ENCODE measurements around the gene MTHFD1.

MTHFD1 gene

DNA sequence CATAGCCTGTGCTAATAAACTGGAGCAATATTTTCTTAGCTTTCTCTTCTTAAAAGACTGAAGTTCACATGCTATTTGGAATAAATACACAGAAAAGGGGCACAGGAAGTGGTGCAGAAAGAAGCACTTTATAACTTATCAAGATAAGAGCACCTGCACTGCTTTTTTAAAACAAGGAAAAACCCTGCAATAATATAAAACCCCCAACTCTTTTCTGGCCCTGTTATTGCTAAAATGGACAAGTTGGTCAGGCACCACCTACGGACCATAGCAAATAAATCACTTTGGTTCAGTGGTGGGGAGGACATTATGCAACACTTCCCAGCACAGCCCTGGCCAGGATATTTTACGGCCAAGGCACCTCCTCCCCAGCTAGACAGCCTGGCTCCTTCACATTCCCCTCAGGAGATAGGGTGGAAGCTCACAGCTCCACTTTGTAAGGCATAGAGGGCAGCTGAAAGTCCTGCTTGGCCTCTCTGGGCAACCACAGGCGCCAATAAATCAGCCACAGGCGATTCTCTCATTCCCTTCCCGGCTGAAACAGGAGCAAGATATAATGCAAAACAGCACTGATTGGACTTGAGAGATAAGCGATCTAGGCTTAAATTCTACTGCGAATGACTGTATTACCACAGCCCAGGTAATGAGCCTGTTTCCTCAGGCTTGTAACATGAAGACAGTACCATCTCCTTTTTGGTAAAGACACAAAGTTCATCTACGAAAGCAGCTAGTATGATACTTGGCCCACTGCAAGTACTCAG is 113.4 kb downstream of the MTHFD1 start:
- DNase-seq, result peak; percentile 7

DNA sequence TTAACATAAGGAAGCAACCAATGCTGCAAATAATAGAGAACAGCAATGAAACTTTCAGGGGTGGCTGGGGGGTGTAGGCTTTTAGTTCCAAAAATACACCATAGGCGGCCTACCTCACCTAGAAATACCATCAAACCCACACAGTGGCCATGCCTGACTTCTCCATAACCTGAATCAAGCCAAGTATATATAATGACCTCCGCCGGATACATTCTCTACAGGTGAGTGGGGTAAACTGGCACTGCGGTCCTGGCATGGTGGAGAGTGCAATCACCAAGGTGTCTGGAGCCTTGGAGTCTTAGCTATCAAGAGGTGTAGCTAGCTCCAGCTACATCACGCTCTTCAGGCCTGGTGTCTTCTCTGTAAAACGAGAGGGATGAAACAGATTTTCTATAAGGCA is 114.3 kb downstream of the MTHFD1 start:
- no peak for DNase-seq

DNA sequence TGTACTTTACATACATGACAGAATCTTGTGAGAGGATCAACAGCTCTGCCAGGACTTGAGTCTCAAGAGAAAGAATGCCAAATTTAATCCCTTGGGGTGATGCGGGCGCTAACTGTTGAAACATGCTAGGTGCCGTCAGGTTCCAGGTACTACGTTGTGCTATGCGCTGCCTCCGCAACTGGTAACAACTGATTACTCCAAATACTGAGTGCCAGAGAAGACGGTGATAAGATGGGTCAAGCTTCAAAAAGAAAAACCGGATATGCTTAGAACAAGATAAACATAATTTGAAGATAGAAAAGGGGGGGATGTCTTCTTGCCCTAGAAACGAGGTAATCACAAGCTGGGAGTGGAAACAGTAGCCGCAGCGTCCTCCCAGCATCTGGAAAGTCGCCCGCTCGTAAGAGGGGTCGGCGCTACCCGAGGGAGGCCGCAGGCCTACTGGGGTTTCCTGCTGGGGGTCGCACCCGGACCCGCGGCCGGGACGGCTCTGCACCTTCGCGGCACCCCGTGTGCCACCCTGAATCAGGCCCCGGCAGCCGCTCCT is 114.8 kb downstream of the MTHFD1 start:
- DNase-seq, result peak; percentile 44

DNA sequence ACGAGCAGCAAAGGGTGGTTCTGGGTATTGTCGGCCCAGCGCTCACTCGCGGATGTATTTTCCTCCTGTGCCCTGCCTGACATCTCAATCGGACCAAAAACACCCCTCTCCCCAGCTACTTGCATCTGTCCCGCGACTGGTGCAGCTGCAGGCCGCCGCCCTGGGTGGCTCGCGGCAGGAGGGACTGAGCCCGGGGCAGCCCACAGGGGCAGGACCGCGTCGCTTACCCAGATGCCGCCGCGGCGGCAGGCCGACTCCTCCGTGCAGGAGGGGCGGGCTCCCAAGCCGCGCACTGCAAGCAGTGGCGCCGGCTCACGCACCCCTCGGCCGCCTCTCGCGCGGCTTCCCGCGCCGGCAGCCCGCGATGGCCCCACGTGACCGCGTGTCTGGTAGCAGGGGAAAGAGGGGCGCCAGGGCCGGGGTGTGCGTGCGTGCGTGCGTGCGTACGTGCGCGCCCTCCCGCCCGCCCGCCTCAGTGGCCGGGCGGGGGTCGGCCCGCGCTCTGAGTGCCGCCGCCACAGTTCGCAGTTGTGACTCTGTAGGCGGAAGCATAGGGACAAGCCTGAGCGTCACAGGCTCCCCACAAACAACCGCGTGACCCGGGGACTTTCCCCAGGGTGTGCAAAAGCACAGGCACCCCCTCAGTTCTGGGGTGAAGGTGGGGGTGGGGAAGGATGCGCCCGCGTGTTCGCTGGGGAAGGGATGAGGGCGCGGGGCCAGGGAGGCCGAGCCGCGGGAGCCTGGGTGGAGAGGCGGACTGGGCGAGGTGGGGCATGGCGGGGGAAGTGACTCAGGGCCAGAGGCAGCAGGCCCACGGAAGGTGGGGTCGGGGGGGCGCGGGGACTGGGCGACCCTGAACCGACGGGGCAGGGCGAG is 115.5 kb downstream of the MTHFD1 start, which contains the start of gene ZBTB25:
ZBTB25 (minus strand) TSS at position 405 of the 876 bp plus-strand sequence. CDS start 13,305 bp downstream, outside the sequence.
- peak; percentile 90 for DNase-seq

DNA sequence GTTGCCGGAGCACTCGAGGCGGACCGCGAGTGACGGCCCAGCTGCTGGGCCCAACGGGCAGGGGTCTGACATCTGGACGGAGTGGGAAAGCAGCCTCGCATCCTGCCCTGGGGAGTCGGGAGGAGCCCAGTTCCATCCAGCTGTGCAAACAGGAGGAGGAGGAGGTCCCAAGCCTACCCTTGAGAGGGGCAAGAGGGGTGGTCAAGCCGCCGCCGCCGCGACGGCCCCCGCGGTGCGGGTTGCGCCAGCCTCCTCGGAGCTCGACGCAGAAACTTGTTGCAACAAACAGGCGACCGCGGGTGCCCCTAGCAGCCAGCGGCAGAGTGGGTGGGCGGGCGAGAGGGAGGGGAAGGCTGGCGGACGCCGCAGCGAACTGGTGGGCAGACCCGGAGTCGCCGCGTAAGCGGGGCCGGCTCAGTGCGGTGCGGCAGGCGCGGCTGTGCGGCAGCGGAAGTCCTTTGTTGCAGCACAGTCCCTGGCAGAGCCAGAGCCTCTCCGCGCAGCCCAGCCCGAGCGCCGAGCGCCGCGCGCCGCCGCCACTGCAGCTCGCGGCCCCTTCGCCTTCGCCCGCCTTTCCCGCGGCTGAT is 116.2 kb downstream of the MTHFD1 start, which contains the start of gene ZBTB1:
ZBTB1 (plus strand) TSS at position 461 of the 587 bp plus-strand sequence. CDS start 16,735 bp downstream, outside the sequence.
- peak; percentile 80 for DNase-seq

DNA sequence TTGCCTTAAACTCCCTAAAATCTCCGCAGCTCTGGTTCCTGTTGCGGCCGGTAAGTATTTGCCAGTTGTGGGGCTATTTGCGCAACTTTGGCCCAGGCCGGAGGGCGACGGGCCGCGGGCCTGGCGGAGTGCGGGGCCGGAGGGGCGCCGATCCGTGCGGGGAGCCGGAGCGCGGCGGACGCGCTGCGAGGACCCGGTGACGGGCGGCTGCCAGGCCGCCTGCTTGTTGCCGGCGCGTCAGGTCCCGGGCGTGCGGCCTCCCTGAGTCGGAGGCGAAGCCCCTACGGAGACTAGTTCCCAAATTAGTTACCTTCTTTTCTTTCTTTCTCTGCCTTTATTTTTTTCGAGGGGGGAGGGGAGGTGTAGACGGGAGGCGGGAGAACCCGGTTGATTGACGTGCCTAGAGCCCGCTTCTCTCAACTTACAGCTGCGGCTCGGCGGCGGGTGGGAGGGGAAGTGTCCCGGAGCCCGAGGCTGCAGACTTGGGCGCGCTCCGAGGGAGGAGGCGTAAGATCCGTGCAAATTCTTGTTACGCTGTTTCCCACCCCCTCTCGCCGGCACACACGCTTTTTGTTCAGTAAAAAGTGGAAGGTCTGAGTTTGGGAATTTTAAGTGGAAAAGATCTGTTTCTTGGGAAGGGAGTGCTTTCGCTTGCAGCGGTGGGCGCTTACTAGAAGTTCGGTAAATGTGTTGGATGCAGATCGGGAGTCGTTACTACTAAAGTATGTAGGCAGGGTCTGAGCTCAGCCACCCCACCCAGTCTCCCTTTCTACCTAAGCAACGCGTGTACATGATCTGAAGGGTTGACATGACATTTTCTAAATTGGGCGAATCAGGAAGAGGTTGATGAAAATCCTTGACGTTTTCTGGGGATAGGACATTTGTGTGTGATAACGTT is 117.0 kb downstream of the MTHFD1 start:
- peak; percentile 91 for DNase-seq

DNA sequence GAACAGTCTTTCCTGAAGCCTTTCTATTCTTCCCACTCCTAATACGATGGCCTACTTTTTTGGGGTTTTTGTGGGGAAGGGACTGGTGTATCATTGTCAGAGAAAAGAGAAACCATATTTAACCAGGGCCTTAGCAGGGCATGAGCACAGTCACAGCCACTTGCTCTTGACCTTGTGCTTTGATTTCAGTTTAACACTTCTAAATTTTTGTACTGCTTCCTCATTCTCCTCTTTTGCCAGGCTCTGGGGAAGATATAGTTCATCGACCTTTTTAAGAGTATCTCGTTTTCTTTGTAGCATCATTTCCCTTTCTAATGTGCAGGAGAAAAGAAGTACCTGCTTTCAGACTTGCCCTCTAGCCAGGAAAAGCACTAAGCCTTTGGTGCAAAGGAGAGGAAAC is 118.6 kb downstream of the MTHFD1 start:
- no peak for DNase-seq

DNA sequence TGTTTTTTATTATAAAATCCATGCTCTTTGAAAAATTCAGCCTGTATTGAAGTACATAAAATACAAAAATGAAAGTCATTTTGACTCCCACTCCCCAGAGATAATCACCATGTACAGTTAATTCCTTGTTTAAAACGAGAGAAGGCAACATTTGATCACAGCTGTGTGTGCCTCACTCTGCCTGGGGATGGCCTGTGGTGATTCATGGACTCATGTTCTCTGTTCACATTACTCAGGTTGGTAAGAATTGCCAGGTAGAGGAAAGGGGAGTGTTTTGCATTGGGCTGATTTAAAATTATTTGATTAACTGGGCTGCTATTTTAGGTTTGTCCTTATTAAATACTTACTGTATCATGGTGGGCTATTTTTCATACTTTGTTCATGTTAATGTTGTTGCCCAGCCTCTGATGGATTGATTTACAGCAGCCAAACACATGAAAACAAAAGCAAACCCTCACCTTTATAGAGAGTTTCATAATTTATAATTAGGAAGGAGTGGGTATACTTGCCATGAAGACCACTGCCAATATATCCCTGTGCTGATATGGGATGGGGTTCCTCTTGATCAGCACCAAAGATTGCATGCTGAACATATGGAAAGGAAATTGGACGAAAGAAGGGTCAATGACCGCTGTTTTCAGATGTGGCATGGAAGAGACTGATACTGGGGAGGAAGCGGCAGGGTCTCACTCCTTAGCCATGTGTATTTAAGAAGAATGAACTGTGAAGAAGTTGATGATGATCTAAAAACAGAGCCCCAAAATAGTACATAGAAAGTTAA is 119.4 kb downstream of the MTHFD1 start:
- peak; percentile 7 for DNase-seq

DNA sequence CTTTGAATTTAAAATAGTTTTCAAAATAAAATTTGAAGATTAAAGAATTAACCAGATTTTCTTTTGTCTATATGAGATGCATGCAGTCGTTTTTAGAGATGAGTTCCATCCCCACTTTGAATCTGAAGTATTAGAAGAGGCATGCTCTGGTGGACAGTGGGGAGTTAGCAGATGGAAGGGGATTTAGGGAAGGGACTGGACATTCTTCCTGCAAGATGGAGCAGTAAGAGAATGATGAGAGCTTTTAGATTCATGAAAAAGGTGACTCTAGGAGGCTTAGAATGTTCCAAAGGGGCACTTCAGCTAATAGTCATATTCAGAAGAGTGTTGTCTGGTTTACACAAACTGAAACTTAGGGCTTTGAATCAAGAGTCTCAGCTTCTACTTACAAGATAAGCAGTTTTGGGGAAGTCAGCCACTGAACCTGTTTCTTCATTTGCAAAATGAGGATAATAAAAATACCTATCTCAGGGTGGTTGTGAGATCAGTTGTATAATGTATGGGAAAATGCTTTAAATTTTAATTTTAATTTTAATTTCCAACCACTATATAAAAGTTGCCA is 120.1 kb downstream of the MTHFD1 start:
- peak; percentile 35 for DNase-seq

DNA sequence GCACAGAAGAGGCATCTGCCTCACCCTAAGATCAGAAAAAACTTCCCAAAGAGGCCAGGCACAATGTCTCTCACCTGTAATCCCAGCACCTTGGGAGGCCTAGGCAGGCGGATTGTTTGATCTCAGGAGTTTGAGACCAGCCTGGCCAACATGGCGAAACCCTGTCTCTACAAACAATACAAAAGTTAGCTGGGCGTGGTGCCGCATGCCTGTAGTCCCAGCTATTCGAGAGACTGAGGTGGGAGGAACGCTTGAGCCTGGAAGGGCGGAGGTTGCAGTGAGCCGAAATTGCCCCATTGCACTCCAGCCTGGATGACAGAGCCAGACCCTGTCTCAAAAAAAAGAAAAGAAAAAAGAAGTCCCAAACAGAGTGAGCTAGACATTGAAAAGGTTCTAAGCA is 120.9 kb downstream of the MTHFD1 start:
- no peak for DNase-seq

Data from NCI-H82 (cell line).